IPS-NIHi7 (cell line): ENCODE measurements around the gene CST2.
"Not testable (repeated sequence)": the region's sequence is repeated elsewhere in the genome, so short reads cannot be mapped to it uniquely, and the experiment has no call there.

Experiments used
- DNase-seq: peaks from one replicate; pipeline ENCODE4 v3.0.0; 2012; ENCODE audit warnings: mixed read lengths; ENCODE audit errors: extremely low spot score

The CST2 gene

DNA sequence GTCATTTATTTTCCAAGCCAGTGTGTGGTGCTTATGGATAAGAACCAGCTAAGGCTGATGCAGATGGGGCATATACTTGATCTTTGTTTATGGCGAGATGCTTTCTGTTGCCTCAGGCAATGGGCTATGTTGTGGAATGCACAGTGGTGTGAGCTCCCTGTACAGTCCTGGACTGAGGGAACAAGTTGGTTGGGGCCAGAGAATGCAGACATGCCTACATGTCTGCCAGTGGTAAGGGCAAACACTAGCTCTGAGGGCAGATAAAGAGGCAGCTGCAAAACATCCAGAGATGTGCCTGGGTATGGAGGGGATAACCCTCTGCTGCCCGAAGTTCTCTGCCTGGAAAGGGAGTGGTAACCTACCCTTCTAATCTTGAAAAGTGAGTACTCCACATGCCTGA, 16.2 kb downstream of the CST2 start:
- DNase-seq: not testable (repeated sequence)

DNA sequence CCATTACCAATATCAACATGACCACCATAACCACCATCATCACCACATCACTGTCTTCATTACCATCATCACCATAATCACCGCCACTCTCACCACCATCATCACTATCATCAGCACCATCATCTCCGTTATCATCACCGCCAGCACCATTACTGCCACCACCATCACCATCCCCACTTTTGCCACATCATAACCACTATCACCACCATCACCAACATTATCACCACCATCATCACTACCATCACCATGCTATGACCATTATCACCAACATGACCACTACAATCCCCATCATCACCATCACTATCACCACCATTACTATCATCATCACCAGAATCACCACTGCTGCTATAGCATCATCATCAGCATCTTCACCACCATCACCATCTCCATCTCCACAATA, 25.7 kb downstream of the CST2 start:
- no peak for DNase-seq

DNA sequence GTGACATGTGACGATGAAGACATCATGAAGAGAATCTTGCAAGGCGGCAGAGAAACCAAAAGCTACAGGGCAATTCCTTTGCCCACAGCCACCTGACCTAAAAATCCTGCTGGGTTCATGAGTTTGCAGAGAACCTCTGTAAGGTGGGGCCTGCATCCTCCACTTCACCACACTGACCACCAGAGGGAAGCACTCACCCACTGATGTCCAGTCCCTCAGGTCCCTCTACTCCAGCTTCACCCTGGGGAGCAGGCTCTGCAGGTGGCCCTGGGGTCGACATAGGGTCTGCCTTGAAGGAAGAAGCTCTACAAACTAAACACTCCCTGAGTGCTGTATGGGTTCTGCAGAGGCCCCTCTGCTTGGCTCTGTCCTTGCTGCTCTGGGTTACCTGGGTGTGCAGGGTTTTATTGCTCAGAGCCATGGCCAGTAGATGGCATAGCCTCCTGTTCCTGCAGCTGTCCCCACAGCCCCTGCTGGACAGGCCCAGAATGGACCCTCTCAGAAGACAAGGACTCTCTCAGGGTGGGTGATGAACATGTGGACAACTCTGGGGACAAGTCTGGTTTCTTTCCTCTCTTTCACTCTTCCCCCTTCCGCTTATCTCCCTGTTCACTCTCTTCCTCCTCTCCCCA, 27.2 kb downstream of the CST2 start:
- not testable (repeated sequence) for DNase-seq

DNA sequence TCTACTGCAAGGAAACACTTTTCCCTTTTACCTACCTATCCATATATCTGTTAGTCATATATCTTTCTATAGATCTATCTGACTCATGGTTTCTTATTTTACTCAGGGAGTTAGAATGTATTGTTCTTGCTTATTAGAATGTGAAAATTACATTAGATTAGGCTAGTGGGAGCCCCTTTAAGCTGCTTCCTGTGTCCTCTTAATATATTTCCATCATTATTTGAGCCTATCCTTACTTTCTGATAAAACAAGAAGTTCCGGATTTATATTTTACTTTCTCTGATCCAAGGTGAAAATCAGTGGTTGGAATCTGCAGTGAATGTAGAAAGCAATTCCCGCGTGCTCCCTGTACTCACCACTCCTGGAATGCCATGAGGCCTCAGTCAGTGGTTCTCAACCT, 31.0 kb downstream of the CST2 start:
- DNase-seq: no peak

DNA sequence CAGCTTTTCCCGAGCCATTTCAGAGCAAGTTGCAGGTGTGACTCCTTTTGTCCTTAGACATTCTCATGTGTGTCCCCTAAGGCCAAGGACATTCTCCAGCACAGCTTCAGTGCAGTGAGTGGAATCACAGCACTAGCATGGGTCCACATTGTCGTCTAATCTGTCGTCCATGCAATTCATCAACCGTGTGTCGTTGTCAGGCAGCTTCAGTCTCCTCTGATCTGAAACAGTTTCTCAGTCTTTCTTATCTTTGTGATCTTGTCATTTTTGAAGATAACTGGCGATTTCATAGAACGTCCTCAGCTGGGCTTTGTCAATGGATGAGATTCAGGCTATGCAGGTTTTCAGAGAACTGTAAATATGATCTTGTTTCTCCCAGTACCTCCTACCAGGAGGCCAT, 31.7 kb downstream of the CST2 start:
- no peak for DNase-seq

DNA sequence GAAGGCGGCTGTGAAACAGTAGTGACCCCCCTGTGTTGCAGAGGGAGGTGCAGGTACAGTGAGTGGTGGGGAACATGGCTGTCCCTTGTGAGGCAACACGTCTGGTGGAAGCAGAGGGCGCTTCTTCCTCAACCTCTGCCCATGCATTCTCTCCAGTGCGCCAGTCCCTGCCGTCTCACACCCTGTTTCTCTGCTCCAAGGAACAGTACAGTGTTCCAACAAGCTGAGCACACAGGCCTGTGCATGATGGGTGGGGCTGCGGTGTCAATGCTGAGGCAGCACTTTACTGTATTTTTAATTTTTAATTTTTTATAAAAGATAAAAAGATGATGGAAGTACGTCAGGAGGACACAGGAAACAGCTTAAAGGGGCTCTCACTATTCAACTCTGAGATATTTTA, 32.5 kb downstream of the CST2 start:
- no peak for DNase-seq

DNA sequence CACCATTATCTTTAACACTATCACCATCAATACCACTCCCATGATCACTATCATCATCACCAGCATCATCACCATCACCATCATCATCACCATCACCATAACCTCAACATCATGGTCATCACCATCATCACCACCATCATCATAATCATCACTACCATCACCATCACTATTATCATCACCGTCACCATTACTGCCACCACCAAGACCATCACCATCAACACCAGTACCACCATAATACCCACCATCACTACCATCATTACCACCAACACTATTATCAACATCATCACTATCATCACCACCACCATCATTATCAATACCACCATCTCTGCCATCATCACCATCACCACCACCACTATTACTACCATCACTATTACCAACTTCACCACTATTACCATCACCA, 43.1 kb downstream of the CST2 start:
- no peak for DNase-seq

DNA sequence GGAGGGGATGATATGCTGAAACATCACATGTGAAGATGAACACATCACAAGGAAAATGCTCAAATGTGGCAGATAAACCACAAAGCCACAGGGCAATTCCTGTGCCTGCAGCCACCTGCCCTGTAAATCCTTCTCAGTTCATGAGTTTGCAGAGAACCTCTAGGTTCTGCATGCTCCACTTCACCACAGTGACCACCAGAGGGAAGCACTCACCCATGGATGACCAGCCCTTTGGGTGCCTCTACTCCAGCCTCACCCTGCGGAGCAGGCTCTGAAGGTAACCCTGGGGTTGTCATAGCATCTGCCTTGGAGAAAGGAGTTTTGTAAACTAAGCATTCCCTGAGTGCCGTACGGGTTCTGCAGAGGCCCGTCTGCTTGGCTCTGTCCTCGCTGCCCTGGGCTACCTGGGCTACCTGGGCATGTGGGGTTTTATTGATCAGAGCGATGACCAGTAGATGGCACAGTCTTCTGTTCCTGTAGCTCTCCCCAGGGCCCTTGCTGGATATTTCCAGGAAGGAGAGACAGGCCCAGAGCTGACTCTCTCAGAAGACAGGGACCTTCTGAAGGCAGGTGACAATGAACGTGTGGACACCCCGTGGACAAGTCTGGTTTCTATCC, 44.1 kb downstream of the CST2 start:
- DNase-seq: peak; percentile 71

DNA sequence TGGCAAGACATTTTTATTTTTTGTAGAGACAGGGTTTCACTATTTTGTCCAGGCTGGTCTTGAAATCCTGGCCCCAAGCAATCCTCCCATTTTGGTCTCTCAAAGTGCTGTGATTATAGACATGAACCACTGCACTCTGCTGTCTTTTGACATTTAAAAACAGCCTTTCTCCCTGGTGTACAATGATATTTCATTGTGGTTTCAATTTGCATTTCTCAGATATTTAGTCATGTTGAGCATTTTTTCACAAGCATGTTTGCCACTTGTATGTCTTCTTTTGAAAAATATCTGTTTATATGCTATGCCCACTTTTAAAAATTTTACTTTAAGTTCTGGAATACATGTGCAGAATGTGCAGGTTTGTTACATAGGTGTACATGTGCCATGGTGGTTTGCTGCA, 47.9 kb downstream of the CST2 start:
- DNase-seq: not testable (repeated sequence)

DNA sequence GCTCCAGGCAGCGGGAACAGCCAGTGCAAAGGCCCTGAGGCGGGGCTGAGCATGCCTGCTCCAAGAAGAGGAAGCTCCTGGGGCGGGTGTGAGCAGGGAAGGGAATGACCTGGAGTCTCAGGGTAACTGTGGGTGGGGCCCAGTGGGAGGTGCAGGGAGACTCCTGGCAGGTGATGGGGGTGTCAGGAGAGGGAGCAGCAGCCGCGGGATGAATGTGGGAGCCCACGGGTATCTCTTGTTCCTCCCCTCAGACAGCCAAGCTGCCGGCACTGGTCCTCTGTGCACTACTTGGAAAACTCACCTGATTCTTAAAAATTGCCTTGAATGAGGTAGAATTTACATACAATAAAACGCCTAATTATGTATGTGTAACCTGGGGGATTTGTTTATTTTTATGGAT, 49.1 kb downstream of the CST2 start:
- DNase-seq: not testable (repeated sequence)

DNA sequence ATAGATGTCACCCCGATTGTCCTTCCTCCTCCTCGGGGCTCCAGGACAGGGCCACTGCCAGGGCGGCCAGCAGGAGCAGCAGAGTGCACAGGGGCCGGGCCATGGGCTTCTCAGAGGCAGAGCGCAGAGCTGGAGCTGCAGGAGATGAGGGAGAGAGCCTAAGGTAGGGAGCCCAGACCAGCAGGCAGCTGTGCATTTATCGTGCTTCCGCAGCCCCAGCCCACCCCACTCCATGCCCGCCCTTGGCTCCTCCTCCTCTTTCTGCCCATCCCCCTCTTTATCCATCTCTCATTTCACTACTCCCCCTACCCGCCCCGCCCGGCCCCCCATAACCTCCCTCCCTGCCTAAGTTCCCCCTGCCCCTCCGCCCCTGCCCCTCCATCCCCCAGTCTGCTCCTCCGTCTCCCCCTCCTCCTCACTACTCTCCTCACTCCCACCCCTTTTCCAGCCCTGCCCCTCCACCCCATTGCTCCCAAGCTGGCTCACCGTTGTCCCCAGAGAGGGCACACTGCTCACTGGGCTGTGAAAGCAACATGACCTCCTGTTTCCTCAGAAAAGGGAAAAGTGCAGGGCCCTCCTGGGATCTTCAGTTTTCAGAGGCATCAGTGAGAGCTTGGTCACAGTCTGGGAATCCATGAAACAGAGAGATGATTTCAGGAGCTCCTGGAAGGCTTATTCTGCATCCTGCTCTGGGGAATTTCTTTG, 50.3 kb downstream of the CST2 start:
- DNase-seq: peak; percentile 54

DNA sequence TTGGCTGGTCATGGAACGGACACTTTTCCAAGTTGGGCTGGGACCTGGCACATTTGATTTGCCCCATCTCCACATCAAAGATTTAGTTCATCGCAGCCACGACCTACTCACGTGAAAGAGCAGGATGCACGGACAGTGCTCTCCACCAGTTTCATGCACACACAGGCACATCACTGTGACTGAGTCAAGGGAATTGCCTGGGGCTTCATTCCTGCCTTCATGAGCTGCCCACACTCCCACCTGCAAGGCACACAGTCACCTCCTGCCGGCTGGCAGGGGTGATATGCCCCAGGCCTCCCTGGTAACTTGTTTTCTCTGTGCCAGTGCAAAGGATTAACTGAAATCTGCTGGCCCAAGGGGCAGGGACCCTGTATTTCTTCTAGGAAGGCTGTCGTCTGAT, 52.4 kb downstream of the CST2 start:
- no peak for DNase-seq
